ENCODE data around the gene RTN4RL2.

RTN4RL2 gene

DNA sequence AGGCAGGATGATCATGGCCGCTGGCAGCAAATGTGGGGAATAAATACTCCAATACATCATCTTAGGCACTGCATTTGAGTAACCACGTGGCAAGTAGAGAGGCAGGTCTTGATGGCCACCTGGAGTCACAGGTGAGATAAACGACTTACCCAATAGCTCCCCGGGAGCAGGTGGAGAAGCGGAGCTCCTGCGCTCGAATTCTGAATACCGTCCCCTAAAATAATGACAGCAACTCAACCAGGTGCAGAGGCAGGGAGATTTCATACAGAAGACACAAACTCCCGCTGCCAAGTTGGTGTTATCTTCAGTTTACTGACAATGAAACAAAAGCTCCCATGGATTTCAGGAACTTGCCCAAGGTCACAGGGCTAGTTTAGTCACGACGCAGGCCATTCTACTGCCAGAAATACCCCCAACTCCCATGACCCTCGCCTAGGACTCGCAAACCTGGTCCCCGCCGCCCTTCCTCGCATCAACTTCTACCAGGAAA is 33.8 kb upstream of the RTN4RL2 start:
- TF ChIP-seq, protein P1, sequence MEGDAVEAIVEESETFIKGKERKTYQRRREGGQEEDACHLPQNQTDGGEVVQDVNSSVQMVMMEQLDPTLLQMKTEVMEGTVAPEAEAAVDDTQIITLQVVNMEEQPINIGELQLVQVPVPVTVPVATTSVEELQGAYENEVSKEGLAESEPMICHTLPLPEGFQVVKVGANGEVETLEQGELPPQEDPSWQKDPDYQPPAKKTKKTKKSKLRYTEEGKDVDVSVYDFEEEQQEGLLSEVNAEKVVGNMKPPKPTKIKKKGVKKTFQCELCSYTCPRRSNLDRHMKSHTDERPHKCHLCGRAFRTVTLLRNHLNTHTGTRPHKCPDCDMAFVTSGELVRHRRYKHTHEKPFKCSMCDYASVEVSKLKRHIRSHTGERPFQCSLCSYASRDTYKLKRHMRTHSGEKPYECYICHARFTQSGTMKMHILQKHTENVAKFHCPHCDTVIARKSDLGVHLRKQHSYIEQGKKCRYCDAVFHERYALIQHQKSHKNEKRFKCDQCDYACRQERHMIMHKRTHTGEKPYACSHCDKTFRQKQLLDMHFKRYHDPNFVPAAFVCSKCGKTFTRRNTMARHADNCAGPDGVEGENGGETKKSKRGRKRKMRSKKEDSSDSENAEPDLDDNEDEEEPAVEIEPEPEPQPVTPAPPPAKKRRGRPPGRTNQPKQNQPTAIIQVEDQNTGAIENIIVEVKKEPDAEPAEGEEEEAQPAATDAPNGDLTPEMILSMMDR (IDR thresholded peaks at IDR 0.05; ENCODE audit: low read depth, low read length) = no peak

DNA sequence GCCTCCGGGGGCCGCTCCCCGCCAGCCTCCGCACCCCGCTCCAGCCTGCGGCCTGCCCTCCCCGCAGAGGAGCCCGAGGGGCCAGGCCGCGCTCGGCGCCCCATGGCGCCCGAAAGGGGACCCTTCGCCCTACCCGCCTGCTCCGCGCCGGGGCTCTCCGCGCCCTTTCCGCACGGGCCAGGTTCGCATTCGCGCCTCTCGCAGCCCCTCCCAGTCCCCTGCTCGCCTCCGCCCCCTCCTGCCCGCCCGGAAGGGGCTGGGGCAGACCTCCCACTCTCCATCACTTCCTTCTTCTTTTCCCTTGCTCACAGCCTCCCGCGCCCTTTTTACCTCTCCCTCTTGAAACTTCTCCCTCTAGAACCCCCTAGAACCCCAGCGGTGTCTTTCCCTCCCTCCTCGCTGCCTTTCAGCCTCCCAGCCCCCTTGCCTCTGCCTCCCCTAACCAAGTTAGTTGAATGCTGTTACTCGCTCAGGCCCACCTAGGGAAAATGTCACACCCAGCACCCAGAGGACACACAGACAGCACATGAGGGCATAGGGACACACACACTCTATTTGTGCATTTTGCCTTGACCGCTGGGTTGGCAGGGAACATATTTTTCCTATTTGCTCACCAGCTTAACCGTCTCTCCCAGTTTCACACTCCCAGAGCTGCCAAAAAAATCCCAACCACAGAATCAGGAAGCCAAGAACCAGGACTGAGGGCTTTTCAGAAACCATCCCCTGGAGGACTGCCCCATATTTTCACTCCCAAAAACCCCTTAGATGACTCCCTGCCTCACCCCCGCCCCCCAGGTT is 33.2 kb upstream of the RTN4RL2 start, which contains the start of gene SLC43A3:
TSS of gene SLC43A3 (minus strand) at position 193 of the 798 bp plus-strand sequence. CDS start 949 bp downstream, outside the sequence.
- TF ChIP-seq, protein P1 (IDR thresholded peaks at IDR 0.05; ENCODE audit: low read depth, low read length) = no peak
- H3K4me3 ChIP-seq (ENCODE audit: low read depth, low read length) = peak within 1 kb of the TSS; percentile 46

More for the DNA sequence above, 33.8 kb upstream of the RTN4RL2 start:
- peak overlapping the region; percentile 46 for H3K4me3 ChIP-seq (ENCODE audit: low read depth, low read length)

DNA sequence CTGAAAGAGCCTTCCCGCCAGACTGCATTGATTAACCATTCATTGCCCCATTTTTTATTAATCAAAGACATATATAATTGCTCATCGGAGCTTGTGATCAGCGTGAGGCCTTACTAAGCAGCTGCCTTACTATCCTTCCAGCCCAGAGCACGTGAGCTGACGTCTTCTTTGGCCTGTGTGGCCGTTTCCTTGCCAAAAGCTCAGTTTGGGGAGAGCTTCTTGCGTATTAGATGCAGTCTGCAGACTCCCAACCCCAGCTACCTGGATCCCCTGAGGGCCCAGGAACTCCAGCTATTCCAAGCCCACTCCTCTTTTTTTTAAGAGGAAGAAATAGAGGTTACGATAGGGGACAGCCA is 32.6 kb upstream of the RTN4RL2 start:
- TF ChIP-seq, protein P1 (IDR thresholded peaks at IDR 0.05; ENCODE audit: low read depth, low read length) = no peak
- H3K4me3 ChIP-seq (ENCODE audit: low read depth, low read length) = no peak overlapping the region

DNA sequence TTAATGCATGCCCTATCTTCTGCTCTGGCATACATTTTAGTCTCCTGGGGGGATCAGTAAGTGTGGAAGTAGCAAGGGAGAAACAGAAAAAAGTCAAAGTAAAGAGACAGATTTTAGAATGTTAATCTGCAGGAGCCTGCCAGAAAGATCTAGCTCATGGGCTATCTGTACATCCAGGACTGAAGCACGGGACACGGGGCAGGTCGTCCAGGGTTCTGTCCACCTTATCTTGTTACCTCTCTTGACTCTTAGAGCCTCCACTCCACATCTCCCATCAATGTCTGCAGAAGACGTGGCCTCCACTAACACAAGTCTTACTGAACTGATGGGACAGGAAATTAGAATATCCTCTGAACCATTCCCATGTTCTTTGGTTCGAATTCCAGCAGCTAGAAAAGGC is 31.7 kb upstream of the RTN4RL2 start:
- no peak overlapping the region for H3K4me3 ChIP-seq (ENCODE audit: low read depth, low read length)
- TF ChIP-seq, protein P1 (IDR thresholded peaks at IDR 0.05; ENCODE audit: low read depth, low read length) = no peak

DNA sequence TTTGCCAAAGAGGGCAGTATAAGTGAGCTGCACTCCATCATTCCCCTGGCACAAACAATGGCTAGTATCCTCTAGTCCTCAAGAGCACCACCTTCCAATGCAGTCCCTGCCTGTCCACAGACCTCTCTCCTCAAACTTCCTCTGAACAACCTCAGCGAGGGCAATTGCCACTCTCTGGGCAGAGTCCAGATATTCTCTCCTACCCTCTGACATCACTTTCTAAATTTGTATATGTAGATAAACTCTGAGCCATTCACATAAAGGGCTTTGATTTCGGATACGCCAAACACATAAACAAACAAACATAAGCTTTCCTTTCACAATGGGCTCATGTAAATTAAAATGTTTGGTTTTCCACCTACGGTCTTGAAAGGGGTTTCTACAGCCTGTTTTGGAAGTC is 30.4 kb upstream of the RTN4RL2 start:
- H3K4me3 ChIP-seq (ENCODE audit: low read depth, low read length) = no peak overlapping the region
- TF ChIP-seq, protein P1 (IDR thresholded peaks at IDR 0.05; ENCODE audit: low read depth, low read length) = no peak

DNA sequence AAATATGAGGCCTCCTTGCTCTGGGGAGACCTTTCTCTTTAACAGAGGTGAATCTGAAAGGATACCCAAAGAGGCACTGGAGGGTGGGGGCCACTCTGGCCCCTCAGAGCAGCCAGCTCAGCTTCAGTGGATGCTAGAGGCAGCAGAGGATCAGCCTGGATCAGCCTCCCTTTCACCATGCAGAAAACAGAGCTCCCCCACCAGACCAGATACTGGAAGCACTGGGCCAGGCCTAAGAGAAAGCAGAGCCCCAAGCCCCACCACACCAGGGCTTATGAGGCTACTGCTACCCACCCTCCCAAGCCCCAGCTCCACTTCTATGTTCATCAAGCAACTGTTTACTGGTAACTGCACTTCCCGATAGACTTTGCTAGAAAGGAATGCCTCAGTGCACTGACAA is 29.4 kb upstream of the RTN4RL2 start:
- H3K4me3 ChIP-seq (ENCODE audit: low read depth, low read length) = no peak overlapping the region
- TF ChIP-seq, protein P1 (IDR thresholded peaks at IDR 0.05; ENCODE audit: low read depth, low read length) = no peak

DNA sequence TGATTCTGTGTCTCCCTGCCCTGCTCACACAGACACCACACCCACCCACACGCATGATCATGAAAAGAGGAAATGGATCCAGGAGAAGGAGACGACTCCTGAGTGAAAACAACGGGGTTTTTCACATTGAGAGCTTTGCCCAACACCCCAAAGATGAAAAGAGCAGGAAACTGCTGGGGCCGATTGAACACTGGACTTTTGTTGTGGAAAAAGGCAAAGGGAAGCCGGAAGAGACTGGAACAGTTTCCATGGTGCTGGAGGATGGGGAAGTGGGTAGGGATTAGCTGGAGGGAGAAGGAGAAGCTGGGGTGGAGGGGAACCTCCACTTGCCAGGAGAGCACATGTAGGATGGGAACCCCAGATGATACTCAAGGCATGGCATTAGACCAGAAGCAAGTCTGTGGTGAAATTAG is 28.2 kb upstream of the RTN4RL2 start:
- TF ChIP-seq, protein P1 (IDR thresholded peaks at IDR 0.05; ENCODE audit: low read depth, low read length) = no peak
- H3K4me3 ChIP-seq (ENCODE audit: low read depth, low read length) = no peak overlapping the region
